ENCODE data around the gene DPF3. TPM values are rescaled to one million over a fixed set of nuclear protein-coding genes. Genes with fewer than 3 reads are reported as not detected.

The DPF3 gene
- total RNA-seq, 2 donors from 2014 or later, result 11.0 TPM; not detected in 1

- intact Hi-C loops (cut with DNase I), result no loop called here
- no peak for DNase-seq (ENCODE audit: low spot score)
- TF ChIP-seq CTCF (IDR thresholded peaks at IDR 0.05) (no peak), POLR2A (IDR thresholded peaks at IDR 0.05) (no peak), POLR2AphosphoS5 (IDR thresholded peaks at IDR 0.05) (no peak)
- H3K27ac ChIP-seq, result no peak overlapping the region
- no peaks in the 10 kb centered on the region for H3K27me3 ChIP-seq (replicated peaks; ENCODE audit: insufficient read depth)
- H3K36me3 ChIP-seq, result no peaks in the 10 kb centered on the region
- no peak overlapping the region for H3K4me3 ChIP-seq
- H3K4me1 ChIP-seq (replicated peaks), result no peaks in the 10 kb centered on the region
- no peaks in the 10 kb centered on the region for H3K9me3 ChIP-seq
- WGBS, result 80% methylated on average over 6 of the region's 6 CpGs
These were observed 29.1 kb downstream of the DPF3 start for GRCh38 chr14:72864712-72865365.

DNA sequence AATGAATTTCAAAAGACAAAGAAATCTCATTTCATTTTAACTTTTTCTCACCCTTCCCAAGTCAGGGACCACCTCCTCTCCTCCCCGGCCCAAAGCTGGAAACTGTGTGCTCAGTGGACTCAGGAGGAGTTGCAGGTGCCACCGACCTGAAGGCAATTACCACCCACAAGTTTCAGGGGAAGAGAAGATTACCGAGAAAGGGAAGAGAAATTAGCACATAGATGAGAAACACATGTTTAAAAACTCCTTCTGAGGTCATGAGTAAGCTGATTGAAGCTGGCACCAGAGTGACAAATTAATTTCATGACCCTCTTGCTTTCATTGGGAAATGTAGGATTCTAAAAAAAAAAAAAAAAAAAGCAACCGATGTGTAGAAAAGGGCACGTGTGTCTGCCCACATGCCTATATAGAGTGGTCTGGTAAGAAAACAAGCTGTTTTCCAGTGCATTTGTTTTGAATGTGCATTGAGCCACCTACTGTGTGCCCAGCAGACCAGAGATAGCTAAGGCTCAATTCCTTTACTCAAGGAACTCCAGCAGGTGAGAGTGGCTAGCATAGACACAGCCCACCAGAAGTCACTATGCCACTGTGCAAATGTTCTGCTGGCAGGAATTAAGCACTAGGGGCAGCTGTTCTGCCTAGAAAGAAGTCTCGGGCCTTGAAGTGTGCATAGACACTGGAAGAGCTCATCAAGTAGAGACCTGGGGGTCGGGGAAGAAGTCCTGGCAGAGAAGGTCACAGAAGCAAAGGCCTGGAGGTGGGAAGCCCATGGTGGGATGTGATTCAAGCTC, 30.5 kb downstream of the DPF3 start:
- H3K4me3 ChIP-seq, result no peak overlapping the region
- H3K27me3 ChIP-seq (replicated peaks; ENCODE audit: insufficient read depth), result no peaks in the 10 kb centered on the region
- H3K36me3 ChIP-seq, result no peaks in the 10 kb centered on the region
- intact Hi-C loops (cut with DNase I), result no loop called here
- no peak for DNase-seq (ENCODE audit: low spot score)
- WGBS, result 63% methylated on average over 7 of the region's 7 CpGs
- TF ChIP-seq POLR2A (IDR thresholded peaks at IDR 0.05), result no peak
- no peak for TF ChIP-seq POLR2AphosphoS5 (IDR thresholded peaks at IDR 0.05)
- H3K4me1 ChIP-seq (replicated peaks), result no peaks in the 10 kb centered on the region
- H3K27ac ChIP-seq, result no peak overlapping the region
- H3K9me3 ChIP-seq, result no peaks in the 10 kb centered on the region

DNA sequence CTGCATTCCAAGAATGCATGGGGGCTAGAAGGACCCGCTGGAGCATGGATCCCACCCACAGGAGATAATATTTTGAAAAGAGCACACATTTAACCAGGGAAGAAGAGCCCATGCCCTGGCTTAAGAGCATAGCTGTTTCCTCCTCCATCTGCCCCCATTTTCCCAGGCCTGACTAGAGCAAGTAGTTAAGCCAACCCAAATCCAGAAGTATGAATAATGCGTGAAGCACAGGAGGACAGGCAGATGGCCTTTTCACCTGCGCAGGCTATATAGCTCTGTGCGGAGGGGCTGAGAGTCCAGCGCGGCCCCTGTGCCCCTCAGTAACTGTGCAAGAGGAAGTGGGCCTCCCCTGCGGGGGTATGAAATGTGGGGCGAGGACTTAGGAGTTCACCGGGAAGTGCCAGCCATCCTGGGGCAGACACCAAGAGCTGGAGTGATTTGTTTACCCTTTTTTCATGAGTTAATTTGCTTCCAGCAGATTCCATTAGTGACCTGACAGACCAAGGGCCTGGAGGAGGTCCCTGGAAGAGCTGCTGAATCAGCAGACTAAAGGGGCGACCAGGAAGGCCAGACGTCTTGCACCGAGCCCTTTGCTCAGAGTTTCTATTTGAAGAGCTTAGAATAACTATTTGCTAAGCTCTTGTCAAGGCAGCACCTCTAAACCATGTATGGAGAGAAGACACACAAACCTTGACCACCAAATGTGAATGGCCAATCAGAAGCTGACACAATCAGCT, 37.2 kb downstream of the DPF3 start:
- H3K4me1 ChIP-seq (replicated peaks), result no peaks in the 10 kb centered on the region
- H3K27ac ChIP-seq, result no peak overlapping the region
- intact Hi-C loops (cut with DNase I), result no loop called here
- DNase-seq (ENCODE audit: low spot score), result no peak
- no peak overlapping the region for H3K4me3 ChIP-seq
- no peaks in the 10 kb centered on the region for H3K36me3 ChIP-seq
- 57% methylated on average over 12 of the region's 12 CpGs for WGBS
- H3K27me3 ChIP-seq (replicated peaks; ENCODE audit: insufficient read depth), result no peaks in the 10 kb centered on the region
- no peak for TF ChIP-seq CTCF (IDR thresholded peaks at IDR 0.05)
- H3K9me3 ChIP-seq, result no peaks in the 10 kb centered on the region

DNA sequence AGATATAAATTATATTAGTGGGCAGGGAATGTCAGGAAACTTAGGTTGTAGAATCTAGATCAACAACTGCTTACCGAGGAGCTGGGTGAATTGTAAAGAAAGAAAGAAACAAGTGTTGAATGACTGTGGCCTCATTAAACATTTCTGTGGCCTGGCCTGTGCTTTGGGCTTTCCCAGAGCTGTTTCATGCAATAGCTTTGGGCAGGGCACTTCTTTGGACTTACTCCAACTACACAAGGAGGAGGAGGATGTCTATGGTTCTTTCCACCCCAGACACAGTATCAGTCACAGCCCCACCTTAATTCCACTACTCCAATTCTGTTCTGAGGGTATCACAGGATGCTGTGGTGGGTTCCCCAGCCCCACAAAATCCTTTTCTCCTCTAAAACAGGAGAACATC, 38.0 kb downstream of the DPF3 start:
- H3K4me3 ChIP-seq, result no peak overlapping the region
- no peak for DNase-seq (ENCODE audit: low spot score)
- no peak for TF ChIP-seq CTCF (IDR thresholded peaks at IDR 0.05)
- TF ChIP-seq POLR2AphosphoS5 (IDR thresholded peaks at IDR 0.05), result no peak
- H3K27ac ChIP-seq, result no peak overlapping the region
- H3K27me3 ChIP-seq (replicated peaks; ENCODE audit: insufficient read depth), result no peaks in the 10 kb centered on the region
- H3K9me3 ChIP-seq, result no peaks in the 10 kb centered on the region
- no peaks in the 10 kb centered on the region for H3K36me3 ChIP-seq
- intact Hi-C loops (cut with DNase I), result no loop called here
- no peaks in the 10 kb centered on the region for H3K4me1 ChIP-seq (replicated peaks)
- WGBS, result 58% methylated on average over 1 of the region's 1 CpG

GRCh38 chr14:72852194-72852593, 41.7 kb downstream of the DPF3 start:
- DNase-seq (ENCODE audit: low spot score), result no peak
- no peak overlapping the region for H3K27ac ChIP-seq
- H3K36me3 ChIP-seq, result no peaks in the 10 kb centered on the region
- WGBS, result 73% methylated on average over 10 of the region's 10 CpGs
- no peak overlapping the region for H3K4me3 ChIP-seq
- no peaks in the 10 kb centered on the region for H3K4me1 ChIP-seq (replicated peaks)
- intact Hi-C loops (cut with DNase I), result no loop called here
- no peaks in the 10 kb centered on the region for H3K27me3 ChIP-seq (replicated peaks; ENCODE audit: insufficient read depth)
- no peaks in the 10 kb centered on the region for H3K9me3 ChIP-seq
- TF ChIP-seq POLR2AphosphoS5 (IDR thresholded peaks at IDR 0.05) (no peak), POLR2A (IDR thresholded peaks at IDR 0.05) (no peak), CTCF (IDR thresholded peaks at IDR 0.05) (no peak)

All from prostate gland (tissue), 2 donors.